Colonic mucosa (tissue), 4 donors: ENCODE results near the gene IGFBPL1. TPM values are rescaled to one million over a fixed set of nuclear protein-coding genes. Genes with fewer than 3 reads are reported as not detected.

Source experiments
- DNase-seq: peaks from one replicate; pipeline ENCODE4 v3.0.0-alpha.2; 2020
- H3K27ac ChIP-seq: fragments of 200-600 bp; one replicate; pipeline ENCODE4 v1.8.0; 2021
- H3K27me3 ChIP-seq: fragments of 200-600 bp; one replicate; pipeline ENCODE4 v1.8.0; 2021
- H3K36me3 ChIP-seq: fragments of 200-600 bp; one replicate; pipeline ENCODE4 v1.8.0; 2021
- H3K4me1 ChIP-seq: fragments of 200-600 bp; one replicate; pipeline ENCODE4 v1.8.0; 2021; ENCODE audit warnings: mild to moderate bottlenecking
- H3K4me3 ChIP-seq: fragments of 200-600 bp; one replicate; pipeline ENCODE4 v1.8.0; 2021
- H3K9ac ChIP-seq, 2 donors: one replicate each; pipeline ENCODE4 v1.7.0; 2013; ENCODE audit warnings: control low read depth in 2 of 2, low read depth in 2 of 2, low read length in 2 of 2
- H3K9me3 ChIP-seq: fragments of 200-600 bp; one replicate; pipeline ENCODE4 v1.8.0; 2021
- intact Hi-C: fragments of 100-400 bp; cut with DNase I; formaldehyde crosslinking; loops from one replicate; pipeline ENCODE4 v1.14.1; 2022
- total RNA-seq, 2 donors: library from RNA; stranded (reverse); fragmentation: NEBNext Ultra II Directional in 1 of 2; extraction: Animal tissue kit (Norgen Biotek cat#: 25700) in 1 of 2; gene quantifications; one replicate each; pipeline ENCODE4 v1.2.1, GENCODE V29; 2021
- TF ChIP-seq, protein P1 (sequence below): fragments of 200-600 bp; IDR thresholded peaks from one replicate; pipeline ENCODE4 v1.8.0; 2022; ENCODE audit warnings: antibody characterized with exemption, mild to moderate bottlenecking
- donor health status: healthy.
- donor health status: DM: no; HTN: no; CAD: no.
- donor health status: DM: no; HTN: no; CAD: no.

The IGFBPL1 gene
- total RNA-seq, 2 donors from 2014 or later, result 0.82 to 1.3 TPM

DNA sequence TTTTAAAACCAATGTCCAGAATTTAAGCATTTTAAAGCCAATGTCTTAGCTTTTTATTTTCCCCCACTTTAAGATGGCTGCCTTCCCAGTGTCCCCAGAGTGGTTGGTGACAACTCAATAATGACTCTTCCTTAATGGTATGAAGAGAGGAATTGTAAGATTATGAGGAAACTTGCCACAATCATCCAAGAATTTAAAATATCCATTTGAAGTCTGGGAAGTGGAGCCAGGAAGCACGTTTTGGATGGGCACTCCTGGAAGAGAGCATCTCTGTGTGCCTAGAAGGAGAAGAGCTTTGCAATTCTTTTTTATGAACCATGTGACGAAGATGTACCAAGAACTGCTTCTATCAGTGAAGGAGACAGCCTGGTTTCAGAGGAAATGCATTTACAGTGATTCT lies 11.3 kb upstream of the IGFBPL1 start:
- TF ChIP-seq, protein P1, sequence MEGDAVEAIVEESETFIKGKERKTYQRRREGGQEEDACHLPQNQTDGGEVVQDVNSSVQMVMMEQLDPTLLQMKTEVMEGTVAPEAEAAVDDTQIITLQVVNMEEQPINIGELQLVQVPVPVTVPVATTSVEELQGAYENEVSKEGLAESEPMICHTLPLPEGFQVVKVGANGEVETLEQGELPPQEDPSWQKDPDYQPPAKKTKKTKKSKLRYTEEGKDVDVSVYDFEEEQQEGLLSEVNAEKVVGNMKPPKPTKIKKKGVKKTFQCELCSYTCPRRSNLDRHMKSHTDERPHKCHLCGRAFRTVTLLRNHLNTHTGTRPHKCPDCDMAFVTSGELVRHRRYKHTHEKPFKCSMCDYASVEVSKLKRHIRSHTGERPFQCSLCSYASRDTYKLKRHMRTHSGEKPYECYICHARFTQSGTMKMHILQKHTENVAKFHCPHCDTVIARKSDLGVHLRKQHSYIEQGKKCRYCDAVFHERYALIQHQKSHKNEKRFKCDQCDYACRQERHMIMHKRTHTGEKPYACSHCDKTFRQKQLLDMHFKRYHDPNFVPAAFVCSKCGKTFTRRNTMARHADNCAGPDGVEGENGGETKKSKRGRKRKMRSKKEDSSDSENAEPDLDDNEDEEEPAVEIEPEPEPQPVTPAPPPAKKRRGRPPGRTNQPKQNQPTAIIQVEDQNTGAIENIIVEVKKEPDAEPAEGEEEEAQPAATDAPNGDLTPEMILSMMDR, result no peak
- no peak overlapping the region for H3K4me3 ChIP-seq
- H3K36me3 ChIP-seq, result no peaks in the 10 kb centered on the region
- H3K27ac ChIP-seq, result no peak overlapping the region
- H3K4me1 ChIP-seq, result no peaks in the 10 kb centered on the region
- H3K9ac ChIP-seq, result no peak overlapping the region
- no peaks in the 10 kb centered on the region for H3K27me3 ChIP-seq
- no peaks in the 10 kb centered on the region for H3K9me3 ChIP-seq
- intact Hi-C loops, result no loop called here
- peak; percentile 2 for DNase-seq

DNA sequence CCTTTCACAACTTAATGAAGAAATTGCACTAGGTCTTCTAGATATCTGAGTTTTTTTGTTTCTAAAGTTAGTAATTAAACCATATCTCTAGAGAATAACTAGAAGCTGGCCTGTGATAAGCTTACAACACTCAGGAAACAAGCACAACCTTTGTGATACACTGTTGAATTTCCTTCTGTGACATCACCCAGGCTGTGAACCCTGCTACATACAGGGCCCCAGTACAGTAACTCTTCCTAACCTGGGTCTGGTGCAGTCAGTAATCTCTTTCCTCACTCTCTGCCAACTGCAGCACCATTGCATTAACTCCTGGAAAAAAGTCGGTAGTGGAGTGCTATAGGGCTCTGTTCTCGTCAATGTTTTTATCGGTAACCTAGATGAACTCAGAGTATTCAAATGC lies 10.6 kb upstream of the IGFBPL1 start:
- H3K9me3 ChIP-seq, result no peaks in the 10 kb centered on the region
- intact Hi-C loops, result no loop called here
- no peak overlapping the region for H3K9ac ChIP-seq
- H3K27me3 ChIP-seq, result no peaks in the 10 kb centered on the region
- H3K36me3 ChIP-seq, result no peaks in the 10 kb centered on the region
- TF ChIP-seq, protein P1, result no peak
- no peak overlapping the region for H3K27ac ChIP-seq
- H3K4me1 ChIP-seq, result no peaks in the 10 kb centered on the region
- H3K4me3 ChIP-seq, result no peak overlapping the region
- peak; percentile 18 for DNase-seq

DNA sequence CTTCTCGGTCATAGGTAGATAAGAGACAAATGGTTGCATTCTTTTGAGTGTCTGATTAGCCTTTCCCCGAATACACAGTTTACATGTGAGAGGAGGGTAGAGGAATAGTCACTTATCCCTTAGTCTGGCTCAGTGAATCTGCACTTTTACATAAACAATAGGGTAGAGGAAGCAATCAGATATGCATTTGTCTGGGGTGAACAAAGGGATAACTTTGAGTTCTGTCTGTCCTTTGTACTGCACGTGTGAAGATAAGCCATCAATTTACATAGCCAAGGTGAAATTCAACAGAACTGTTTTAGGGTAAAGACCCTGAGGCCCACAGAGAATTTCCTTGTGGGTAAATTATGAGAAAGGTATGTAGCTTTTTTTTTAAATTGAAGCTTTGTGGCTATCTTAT lies 10.1 kb upstream of the IGFBPL1 start:
- intact Hi-C loops, result no loop called here
- Histone ChIP-seq H3K27me3 (no peaks in the 10 kb centered on the region), H3K4me1 (no peaks in the 10 kb centered on the region), H3K27ac (no peak overlapping the region), H3K9me3 (no peaks in the 10 kb centered on the region), H3K9ac (no peak overlapping the region), H3K4me3 (no peak overlapping the region), H3K36me3 (no peaks in the 10 kb centered on the region)
- TF ChIP-seq, protein P1, result no peak
- DNase-seq, result peak; percentile 11

DNA sequence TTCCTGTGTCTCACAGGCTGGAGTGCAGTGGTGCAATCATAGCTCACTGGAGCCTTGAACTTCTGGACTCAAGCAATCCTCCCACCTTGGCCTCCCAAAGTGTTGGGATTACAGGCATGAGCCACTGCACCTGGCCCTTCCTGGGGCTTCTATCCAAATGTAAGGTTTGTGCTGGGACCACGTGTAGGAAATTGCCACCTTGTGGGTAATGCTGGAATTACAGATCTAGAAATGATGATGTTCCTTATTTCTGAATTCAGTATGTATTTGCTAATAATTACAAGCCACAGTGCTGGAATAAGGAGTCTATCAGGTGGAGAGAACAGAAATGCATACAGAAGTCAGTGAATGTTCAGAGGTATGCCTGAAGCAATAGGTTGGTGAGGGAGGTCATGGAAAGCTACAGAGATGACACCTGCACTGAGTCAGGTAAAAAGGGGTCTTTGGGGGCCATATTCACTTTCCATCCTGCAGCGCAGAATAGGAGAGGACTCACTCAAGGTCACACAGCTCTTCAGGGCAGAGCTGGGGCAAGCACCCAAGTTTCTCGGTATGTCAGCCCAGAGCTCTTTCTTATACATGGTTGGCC lies 8.8 kb upstream of the IGFBPL1 start:
- H3K27ac ChIP-seq, result no peak overlapping the region
- DNase-seq, result peak; percentile 13
- H3K4me3 ChIP-seq, result no peak overlapping the region
- H3K4me1 ChIP-seq, result no peaks in the 10 kb centered on the region
- intact Hi-C loops, result no loop called here
- TF ChIP-seq, protein P1, result peak; percentile 55
- no peaks in the 10 kb centered on the region for H3K36me3 ChIP-seq
- H3K9me3 ChIP-seq, result no peaks in the 10 kb centered on the region
- no peaks in the 10 kb centered on the region for H3K27me3 ChIP-seq
- H3K9ac ChIP-seq, result no peak overlapping the region

DNA sequence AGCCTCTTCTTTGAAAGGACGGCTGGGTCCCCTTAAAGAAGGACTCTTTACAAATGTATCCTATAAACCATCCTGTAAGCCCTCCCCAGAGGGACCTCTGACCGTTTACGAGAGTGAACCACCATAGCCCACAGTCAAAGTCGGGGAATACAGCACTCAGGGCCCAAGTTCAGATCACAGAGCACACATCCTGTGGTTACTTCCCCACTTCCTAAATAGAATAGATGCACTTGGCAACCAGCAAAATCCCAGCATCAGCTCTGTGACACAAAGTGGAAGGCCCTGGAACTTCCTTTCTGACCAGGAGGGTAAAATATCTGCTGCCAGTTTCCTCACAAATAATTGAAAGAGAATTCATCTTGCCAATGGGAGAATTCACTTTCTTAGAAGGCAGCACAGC lies 6.9 kb upstream of the IGFBPL1 start:
- H3K36me3 ChIP-seq, result no peaks in the 10 kb centered on the region
- no peak overlapping the region for H3K9ac ChIP-seq
- no peak overlapping the region for H3K27ac ChIP-seq
- intact Hi-C loops, result no loop called here
- H3K27me3 ChIP-seq, result no peaks in the 10 kb centered on the region
- H3K4me3 ChIP-seq, result no peak overlapping the region
- TF ChIP-seq, protein P1, result no peak
- DNase-seq, result no peak
- no peaks in the 10 kb centered on the region for H3K9me3 ChIP-seq
- no peaks in the 10 kb centered on the region for H3K4me1 ChIP-seq
